Measurements from ENCODE around the gene ZBTB7C. TPM values are rescaled to one million over a fixed set of nuclear protein-coding genes. Genes with fewer than 3 reads are reported as not detected.

Gene ZBTB7C
- total and polyA plus RNA-seq, 2 donors (not counting 1 experiment from before 2014, with no cell fraction given), result not detected

GRCh38 chr18:48433541-48433940, 24.4 kb upstream of the ZBTB7C start:
- H3K4me2 ChIP-seq (replicated peaks; ENCODE audit: low read depth, low read length, poor library complexity, severe bottlenecking), result no peak overlapping the region
- no peak overlapping the region for H3K9ac ChIP-seq (ENCODE audit: low read length)
- no peaks in the 10 kb centered on the region for H3K79me2 ChIP-seq (ENCODE audit: control insufficient read depth, insufficient read depth, low read length)
- no peaks in the 10 kb centered on the region for H3K4me1 ChIP-seq (ENCODE audit: control insufficient read depth in 2 of 2, insufficient read depth in 2 of 2, low read length in 2 of 2)
- ATAC-seq (ENCODE audit: low read depth) (no peak), DNase-seq (no peak)
- Mint-ChIP-seq H3K4me3 (no peak overlapping the region), H3K4me1 (no peaks in the 10 kb centered on the region), H3K27me3 (peaks cover 40% of the 10 kb centered on the region), H3K9me3 (ENCODE audit: insufficient read depth) (no peaks in the 10 kb centered on the region), H3K27ac (no peak overlapping the region)
- WGBS (ENCODE audit: insufficient coverage), result 100% methylated on average over 2 of the region's 2 CpGs
- intact Hi-C loops (cut with micrococcal nuclease), result no loop called here
- ChIA-PET CTCF (interaction anchor here (0.9 kb wide), 1 partner anchor 12 kb away, joined by 3 read pairs; no protein-coding TSS in a partner anchor), POLR2A (no interaction called here)
- TF ChIP-seq, protein P1, sequence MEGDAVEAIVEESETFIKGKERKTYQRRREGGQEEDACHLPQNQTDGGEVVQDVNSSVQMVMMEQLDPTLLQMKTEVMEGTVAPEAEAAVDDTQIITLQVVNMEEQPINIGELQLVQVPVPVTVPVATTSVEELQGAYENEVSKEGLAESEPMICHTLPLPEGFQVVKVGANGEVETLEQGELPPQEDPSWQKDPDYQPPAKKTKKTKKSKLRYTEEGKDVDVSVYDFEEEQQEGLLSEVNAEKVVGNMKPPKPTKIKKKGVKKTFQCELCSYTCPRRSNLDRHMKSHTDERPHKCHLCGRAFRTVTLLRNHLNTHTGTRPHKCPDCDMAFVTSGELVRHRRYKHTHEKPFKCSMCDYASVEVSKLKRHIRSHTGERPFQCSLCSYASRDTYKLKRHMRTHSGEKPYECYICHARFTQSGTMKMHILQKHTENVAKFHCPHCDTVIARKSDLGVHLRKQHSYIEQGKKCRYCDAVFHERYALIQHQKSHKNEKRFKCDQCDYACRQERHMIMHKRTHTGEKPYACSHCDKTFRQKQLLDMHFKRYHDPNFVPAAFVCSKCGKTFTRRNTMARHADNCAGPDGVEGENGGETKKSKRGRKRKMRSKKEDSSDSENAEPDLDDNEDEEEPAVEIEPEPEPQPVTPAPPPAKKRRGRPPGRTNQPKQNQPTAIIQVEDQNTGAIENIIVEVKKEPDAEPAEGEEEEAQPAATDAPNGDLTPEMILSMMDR (IDR thresholded peaks at IDR 0.05), result no peak
- no peak for TF ChIP-seq EZH2 (IDR thresholded peaks at IDR 0.05; ENCODE audit: borderline replicate concordance, insufficient read depth, low read depth, low read length, poor library complexity, severe bottlenecking)
- H3K9me3 ChIP-seq (ENCODE audit: control extremely low read depth in 1 of 3, control insufficient read depth in 2 of 3, insufficient read depth in 1 of 3, low read length in 2 of 3), result no peaks in the 10 kb centered on the region
- H4K20me1 ChIP-seq (ENCODE audit: control insufficient read depth, insufficient read depth, low read length, poor library complexity, severe bottlenecking), result no peaks in the 10 kb centered on the region
- H3K27ac ChIP-seq (ENCODE audit: low read length in 2 of 2), result no peak overlapping the region
- H3K27me3 ChIP-seq (replicated peaks in 1 of 4; ENCODE audit: control extremely low read depth in 1 of 4, control insufficient read depth in 3 of 4, insufficient read depth in 4 of 4, low read length in 3 of 4), result peaks cover 0 to 8% (median 2%) of the 10 kb centered on the region in 4 experiments
- H3K36me3 ChIP-seq (replicated peaks in 1 of 2; ENCODE audit: control extremely low read depth in 1 of 2, control insufficient read depth in 1 of 2, extremely low read depth in 1 of 2, insufficient read depth in 2 of 2, low read length in 1 of 2), result no peaks in the 10 kb centered on the region
- H2AFZ ChIP-seq (ENCODE audit: insufficient read depth, low read depth, low read length, poor library complexity, severe bottlenecking), result no peak overlapping the region
- H3K4me3 ChIP-seq (ENCODE audit: control extremely low read depth in 1 of 5, extremely low read depth in 1 of 5, insufficient read depth in 1 of 5, low read depth in 2 of 5, low read length in 4 of 5), result no peak overlapping the region

DNA sequence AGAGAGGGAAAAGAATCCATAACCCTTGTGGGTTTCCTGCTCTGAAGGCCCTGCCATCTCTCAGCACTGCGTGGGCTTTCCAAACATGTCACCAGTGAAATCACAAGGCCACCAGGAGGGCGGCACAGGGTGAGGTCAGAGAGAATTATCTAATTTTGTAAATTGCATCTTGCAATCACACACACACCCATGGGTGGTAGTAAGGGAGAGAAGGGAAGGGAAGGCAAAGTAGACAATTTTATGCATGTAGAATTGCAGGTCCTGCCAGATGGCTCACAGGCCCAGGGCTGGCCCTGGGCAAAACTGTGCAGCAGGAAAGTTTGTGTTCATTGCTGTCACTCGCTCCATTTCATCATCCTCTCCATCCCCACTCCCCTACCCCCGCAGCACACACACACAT, 21.0 kb upstream of the ZBTB7C start:
- H3K4me3 Mint-ChIP-seq, result no peak overlapping the region
- H3K4me2 ChIP-seq (replicated peaks; ENCODE audit: low read depth, low read length, poor library complexity, severe bottlenecking), result no peak overlapping the region
- no peaks in the 10 kb centered on the region for H4K20me1 ChIP-seq (ENCODE audit: control insufficient read depth, insufficient read depth, low read length, poor library complexity, severe bottlenecking)
- no peak overlapping the region for H3K9ac ChIP-seq (ENCODE audit: low read length)
- no peaks in the 10 kb centered on the region for H3K36me3 ChIP-seq (replicated peaks in 1 of 2; ENCODE audit: control extremely low read depth in 1 of 2, control insufficient read depth in 1 of 2, extremely low read depth in 1 of 2, insufficient read depth in 2 of 2, low read length in 1 of 2)
- no peaks in the 10 kb centered on the region for H3K9me3 Mint-ChIP-seq (ENCODE audit: insufficient read depth)
- H3K4me1 ChIP-seq (ENCODE audit: control insufficient read depth in 2 of 2, insufficient read depth in 2 of 2, low read length in 2 of 2), result no peaks in the 10 kb centered on the region
- H3K27ac ChIP-seq (ENCODE audit: low read length in 2 of 2), result no peak overlapping the region
- CTCF ChIA-PET, result no interaction called here
- no peaks in the 10 kb centered on the region for H3K9me3 ChIP-seq (ENCODE audit: control extremely low read depth in 1 of 3, control insufficient read depth in 2 of 3, insufficient read depth in 1 of 3, low read length in 2 of 3)
- peaks cover 0 to 22% (median 5%) of the 10 kb centered on the region in 4 experiments for H3K27me3 ChIP-seq (replicated peaks in 1 of 4; ENCODE audit: control extremely low read depth in 1 of 4, control insufficient read depth in 3 of 4, insufficient read depth in 4 of 4, low read length in 3 of 4)
- DNase-seq (no peak), ATAC-seq (ENCODE audit: low read depth) (no peak)
- intact Hi-C loops (cut with micrococcal nuclease), result no loop called here
- no peak overlapping the region for H3K27ac Mint-ChIP-seq
- H3K4me1 Mint-ChIP-seq, result no peaks in the 10 kb centered on the region
- POLR2A ChIA-PET, result no interaction called here
- no peaks in the 10 kb centered on the region for H3K79me2 ChIP-seq (ENCODE audit: control insufficient read depth, insufficient read depth, low read length)
- H3K27me3 Mint-ChIP-seq, result peaks cover 53% of the 10 kb centered on the region
- no peak overlapping the region for H3K4me3 ChIP-seq (ENCODE audit: control extremely low read depth in 1 of 5, extremely low read depth in 1 of 5, insufficient read depth in 1 of 5, low read depth in 2 of 5, low read length in 4 of 5)
- WGBS (ENCODE audit: insufficient coverage), result 90% methylated on average over 2 of the region's 4 CpGs
- TF ChIP-seq, protein P1 (IDR thresholded peaks at IDR 0.05), result no peak
- no peak for TF ChIP-seq EZH2 (IDR thresholded peaks at IDR 0.05; ENCODE audit: borderline replicate concordance, insufficient read depth, low read depth, low read length, poor library complexity, severe bottlenecking)
- no peak overlapping the region for H2AFZ ChIP-seq (ENCODE audit: insufficient read depth, low read depth, low read length, poor library complexity, severe bottlenecking)

Measured in B cell (primary cell).